Stimulated activated CD8-positive, alpha-beta memory T cell treated with anti-CD3 and anti-CD28 coated beads, Interleukin-4, amount 100 ng/mL, for 1 hour (primary cell): Measurements from ENCODE around the gene SULT1C3.

Source experiments
- DNase-seq, 2 donors: peaks; one replicate each; pipeline ENCODE4 v3.0.0-alpha.2; 2020; ENCODE audit warnings: low read depth in 2 of 2, low spot score in 1 of 2

Gene SULT1C3

GRCh38 chr2:108301558-108301957 lies 61.8 kb downstream of the SULT1C3 start:
- no peak for DNase-seq

DNA sequence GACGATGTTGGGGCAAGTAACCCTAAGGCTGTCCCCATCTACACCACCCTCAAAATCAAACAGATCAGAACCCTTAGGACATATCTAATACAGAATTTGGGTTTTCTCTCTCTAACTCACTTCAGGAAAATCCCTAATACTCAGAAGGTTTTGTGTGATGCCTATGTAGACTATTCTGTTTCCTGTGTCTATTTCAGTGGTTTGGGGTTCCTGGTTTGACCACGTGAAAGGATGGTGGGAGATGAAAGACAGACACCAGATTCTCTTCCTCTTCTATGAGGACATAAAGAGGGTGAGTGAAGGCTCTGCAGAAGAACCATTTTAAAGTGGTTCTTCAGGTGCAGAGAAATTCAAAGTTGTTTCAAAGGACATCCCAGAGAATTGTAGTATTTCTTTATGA lies 65.2 kb downstream of the SULT1C3 start:
- no peak for DNase-seq

DNA sequence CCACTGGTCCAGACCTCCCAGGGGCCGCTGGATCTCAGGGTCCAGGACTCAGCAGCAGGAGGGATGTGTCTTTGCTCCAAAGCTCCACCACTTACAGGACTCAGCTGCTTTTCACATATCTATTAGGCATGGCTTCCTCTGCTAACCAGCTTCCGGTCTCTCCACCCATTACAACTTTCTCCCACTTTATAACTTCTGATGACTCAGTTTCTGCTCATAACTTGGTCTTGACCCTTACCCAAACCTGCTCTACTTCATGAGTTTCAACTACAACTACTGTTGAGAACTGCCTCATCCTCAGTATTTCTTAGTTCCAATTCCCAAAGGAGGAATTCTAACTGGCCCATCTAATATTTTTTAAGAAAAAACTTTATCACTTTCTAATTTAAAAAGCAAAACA lies 66.1 kb downstream of the SULT1C3 start:
- DNase-seq = no peak

DNA sequence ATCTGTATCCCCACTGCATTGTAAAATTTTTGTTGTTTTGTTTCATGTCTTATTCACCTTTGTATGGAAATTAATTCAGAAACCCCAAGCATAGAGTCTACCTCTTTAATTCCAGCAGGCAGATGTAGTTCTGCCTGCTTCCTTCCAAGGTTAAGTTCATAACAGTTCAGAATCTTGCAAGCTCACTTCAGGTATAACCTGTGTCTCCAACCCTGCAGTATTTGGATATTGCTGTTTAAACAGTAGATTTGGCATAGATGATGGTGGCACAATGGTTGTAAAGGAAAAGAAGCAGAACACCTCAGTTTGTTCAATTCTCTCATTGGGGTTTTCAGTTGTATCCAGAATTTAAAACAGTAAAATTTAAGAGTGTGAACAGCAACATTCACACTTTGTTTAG lies 70.1 kb downstream of the SULT1C3 start:
- no peak for DNase-seq
